Activated CD4-positive, CD25-positive, alpha-beta regulatory T cell treated with anti-CD3 and anti-CD28 coated beads, Interleukin-2, amount 50 U/mL, for 24 hours (primary cell): Measurements from ENCODE around the gene ZNF354C.

Source experiments
- ATAC-seq, 2 donors: fragments of 150-1000 bp; cut with Tn5 transposase; one replicate each; pipeline ENCODE4 v1.10.0; 2021; ENCODE audit warnings: mild to moderate bottlenecking in 1 of 2, moderate library complexity in 1 of 2

Gene ZNF354C

DNA sequence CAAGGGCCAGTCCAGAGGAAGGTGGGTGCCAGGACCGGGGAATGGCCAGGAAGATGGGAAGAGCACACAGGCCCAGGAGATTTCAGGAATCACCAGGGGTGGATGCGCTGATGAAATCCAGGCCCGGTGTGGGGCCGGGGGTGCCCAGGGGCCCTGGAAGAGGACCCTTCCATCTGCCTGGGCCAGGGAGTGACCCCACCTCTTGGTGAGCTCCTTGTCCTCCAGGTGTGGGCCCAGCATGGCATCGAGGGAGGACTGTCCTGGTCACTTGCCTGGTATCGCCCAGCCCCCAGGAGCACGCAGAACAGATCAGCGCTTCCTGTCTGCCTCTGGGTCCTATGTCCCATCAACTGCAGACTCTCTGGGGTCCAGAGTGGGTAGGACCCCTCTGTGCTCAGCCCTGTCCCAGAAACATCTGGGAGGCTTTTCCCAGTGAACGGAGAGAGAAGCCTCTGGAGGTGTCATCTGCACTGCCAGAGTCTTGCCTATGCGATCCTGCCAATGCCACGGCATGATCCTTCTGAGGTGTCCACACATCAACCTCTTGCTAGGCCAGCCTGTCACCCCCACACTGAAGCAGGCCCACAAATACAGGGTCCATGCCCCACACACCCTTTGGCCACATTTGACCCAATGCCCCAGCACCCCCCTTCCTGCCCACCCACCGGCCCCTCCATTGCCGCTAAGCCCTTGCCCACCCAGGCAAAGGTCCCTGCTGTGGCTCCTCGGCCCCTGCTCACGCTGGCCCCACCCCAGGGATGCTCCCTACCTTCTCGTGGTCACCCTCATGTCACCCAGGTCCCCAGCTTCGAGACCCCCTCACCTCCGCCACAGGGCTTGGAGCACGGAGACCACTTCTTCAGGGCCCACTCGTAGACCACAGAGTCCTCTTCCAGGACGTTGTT is 67.2 kb downstream of the ZNF354C start:
- ATAC-seq = no peak

DNA sequence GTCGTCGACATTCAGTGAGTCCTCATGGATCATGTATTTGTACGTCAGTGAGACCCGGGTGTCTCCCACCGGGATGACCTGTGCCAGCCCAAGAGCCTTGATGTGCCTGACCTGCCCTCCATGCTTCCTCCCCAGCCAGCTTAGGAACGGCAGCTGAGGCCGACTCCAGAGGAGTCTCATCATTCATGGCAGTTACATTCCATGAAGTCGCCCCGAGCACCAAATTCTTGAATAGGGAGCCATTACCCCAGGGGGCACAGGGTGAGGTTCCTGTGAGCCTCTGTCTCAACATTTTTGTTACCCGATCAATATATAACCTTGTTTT is 67.8 kb downstream of the ZNF354C start:
- ATAC-seq = no peak

- no peak for ATAC-seq
Measured at GRCh38 chr5:179128976-179129375, 68.8 kb downstream of the ZNF354C start.

- no peak for ATAC-seq
Measured at GRCh38 chr5:179129607-179130071, 69.5 kb downstream of the ZNF354C start.

DNA sequence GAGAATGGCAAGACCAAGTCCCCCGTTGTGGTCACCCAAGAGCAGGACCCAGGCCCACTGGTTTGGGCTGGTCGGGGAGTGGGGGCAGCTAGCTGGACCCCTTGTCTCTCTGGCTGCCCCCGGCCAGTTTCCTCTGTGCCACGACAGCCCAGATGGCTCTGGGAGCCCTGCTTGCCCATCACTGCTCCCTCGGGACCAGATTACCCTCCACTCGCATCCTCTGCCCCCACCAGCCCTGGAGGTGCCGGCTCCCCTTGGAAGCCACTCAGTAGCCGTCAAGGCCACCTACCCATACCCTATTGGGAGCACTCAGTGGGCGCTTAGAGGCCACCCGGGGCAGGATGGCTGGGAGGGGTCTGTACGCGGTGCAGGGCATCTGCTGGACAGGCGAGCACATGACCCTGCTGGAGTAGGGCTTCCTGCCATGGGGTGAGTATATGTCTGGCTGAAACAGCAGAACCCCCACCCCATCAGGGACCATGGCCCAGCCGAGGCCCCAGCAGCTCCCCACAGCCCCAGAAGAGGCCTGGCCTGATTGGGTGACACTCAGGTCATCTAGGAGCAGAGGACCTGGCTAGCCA is 70.0 kb downstream of the ZNF354C start:
- no peak for ATAC-seq

GRCh38 chr5:179131321-179131835 is 71.2 kb downstream of the ZNF354C start:
- ATAC-seq = no peak

DNA sequence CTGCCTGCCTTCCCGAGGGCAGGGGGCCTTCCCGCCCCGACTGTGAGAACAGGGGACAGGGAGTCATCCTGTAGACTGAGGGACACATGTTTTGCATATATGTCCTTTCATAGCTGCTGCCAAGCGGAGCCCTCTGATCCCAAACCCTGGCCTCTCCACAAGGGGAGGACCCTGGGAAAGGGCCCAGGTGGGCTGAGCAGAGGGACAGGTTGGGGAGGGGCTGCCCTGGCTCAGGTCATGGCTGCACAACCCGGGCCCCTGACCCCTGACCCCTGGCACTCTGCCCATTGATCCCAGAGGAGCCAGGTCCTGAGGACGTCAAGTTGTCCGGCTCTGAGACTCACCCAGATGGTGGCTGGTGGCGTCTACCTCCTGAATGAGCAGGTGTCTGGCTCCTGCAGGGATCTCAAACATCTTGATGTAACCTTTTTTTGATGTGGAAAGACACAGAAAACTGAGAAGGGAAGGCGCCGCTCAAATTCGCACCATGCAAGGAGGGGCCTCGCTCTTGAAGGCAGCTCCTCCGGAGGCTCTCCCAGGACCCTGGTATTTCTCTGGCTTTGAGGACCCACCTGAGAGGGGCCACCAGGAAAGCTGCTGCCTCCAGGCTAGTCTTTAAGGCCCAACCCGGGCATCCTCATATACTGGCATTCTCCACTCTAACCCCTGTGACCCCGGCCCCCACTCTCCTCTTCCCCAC is 71.9 kb downstream of the ZNF354C start:
- no peak for ATAC-seq

- ATAC-seq = no peak
Measured at GRCh38 chr5:179132586-179133355, 72.6 kb downstream of the ZNF354C start.
